GM18526 (cell line): Measurements from ENCODE around the gene IL2RG.

Experiments used
- POLR2A ChIP-seq: IDR thresholded peaks from 3 replicates; pipeline ENCODE4 v1.6.1; 2011; ENCODE audit not compliant: insufficient read length; ENCODE audit errors: extremely low read depth

The IL2RG gene

GRCh38 chrX:71098951-71099506 lies 12.3 kb downstream of the IL2RG start:
- no peak for TF ChIP-seq POLR2A

DNA sequence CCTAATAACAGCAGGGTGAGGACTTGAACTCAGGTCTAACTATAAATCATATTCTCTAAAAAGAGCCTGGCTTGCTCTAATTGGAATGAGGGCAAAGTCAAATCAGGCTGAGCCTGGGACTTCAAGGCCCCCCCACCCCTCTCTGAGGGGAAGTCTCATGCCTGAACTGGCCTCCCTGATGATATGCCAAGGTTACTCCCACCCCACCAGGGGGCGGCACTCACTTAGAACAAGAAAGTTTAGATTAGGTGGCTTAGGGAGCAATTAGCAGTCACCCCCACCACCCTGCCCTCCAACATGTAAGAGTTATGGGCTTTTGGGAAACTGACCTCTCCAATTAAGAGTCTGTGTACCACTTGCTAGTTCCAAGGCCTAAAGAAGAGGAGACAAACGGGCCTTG lies 13.1 kb downstream of the IL2RG start:
- TF ChIP-seq POLR2A: no peak

DNA sequence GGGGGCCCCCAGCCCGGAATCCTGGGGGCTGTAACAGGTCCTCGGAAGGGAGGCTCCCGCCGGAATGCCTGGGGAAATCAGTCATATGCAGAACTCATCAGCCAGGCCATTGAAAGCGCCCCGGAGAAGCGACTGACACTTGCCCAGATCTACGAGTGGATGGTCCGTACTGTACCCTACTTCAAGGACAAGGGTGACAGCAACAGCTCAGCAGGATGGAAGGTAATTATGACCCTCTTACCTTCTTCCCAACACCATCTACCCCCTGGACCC lies 14.7 kb downstream of the IL2RG start:
- TF ChIP-seq POLR2A: no peak

DNA sequence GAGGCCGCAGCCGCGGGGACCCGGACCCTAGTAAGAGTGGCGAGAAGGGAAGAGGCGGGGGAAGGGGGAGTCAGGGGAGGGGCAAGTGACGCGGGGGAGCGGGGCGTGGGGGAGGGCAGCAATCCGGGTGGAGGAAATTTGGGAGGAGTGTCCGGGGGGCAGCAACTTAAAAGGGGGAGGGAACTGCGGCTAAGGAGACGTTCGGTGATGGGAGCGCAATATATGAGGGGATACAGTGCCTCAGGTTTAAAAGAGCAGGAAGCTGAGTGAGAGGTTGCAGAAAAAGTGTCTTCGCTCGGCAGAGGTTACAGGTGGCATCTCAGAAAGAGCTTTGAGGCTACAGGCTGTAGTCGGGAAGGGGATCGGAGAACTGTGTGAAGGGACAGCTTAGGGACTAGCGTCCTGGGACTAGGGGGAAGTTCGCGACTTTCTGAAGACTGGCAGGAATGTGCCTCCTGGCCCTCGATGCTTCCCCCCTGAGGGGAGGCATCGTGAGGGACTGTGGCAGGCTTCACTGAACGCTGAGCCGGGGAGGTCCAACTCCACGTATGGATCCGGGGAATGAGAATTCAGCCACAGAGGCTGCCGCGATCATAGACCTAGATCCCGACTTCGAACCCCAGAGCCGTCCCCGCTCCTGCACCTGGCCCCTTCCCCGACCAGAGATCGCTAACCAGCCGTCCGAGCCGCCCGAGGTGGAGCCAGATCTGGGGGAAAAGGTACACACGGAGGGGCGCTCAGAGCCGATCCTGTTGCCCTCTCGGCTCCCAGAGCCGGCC lies 15.2 kb downstream of the IL2RG start:
- TF ChIP-seq POLR2A: no peak

GRCh38 chrX:71095555-71095980 lies 15.8 kb downstream of the IL2RG start, which contains the start of gene FOXO4:
TSS of gene FOXO4 (plus strand) at chrX:71095851. CDS start at chrX:71096529, 678 bp downstream.
- peak; percentile 34 for TF ChIP-seq POLR2A

- no peak for TF ChIP-seq POLR2A
Measured at GRCh38 chrX:71095033-71095432, 16.3 kb downstream of the IL2RG start.

GRCh38 chrX:71091263-71091662 lies 20.1 kb downstream of the IL2RG start:
- no peak for TF ChIP-seq POLR2A

GRCh38 chrX:71085900-71086299 lies 25.5 kb downstream of the IL2RG start:
- no peak for TF ChIP-seq POLR2A

GRCh38 chrX:71082822-71083221 lies 28.6 kb downstream of the IL2RG start:
- no peak for TF ChIP-seq POLR2A

DNA sequence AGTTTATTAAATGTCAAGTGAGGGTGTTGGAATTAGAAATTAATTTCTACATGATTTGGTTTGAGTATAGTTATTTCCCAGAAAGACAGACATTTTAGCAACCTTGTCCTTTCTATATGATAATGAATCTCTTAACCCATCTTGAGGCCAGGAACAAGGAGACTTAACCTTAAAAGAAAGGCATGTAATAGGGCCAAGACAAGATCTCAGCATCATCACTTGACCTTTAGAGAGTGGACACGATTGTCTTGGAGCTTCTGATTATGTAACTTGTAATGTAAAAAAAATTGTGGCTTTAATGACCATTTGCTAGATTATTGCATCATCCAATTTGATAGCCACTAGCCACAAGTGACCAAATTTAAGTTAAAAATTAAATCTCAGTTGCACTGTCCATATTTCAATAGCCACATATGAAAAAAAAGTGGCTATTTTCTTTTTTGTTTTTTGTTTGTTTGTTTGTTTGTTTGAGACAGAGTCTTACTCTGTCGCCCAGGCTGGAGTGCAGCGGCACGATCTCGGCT lies 29.2 kb downstream of the IL2RG start:
- TF ChIP-seq POLR2A: no peak

DNA sequence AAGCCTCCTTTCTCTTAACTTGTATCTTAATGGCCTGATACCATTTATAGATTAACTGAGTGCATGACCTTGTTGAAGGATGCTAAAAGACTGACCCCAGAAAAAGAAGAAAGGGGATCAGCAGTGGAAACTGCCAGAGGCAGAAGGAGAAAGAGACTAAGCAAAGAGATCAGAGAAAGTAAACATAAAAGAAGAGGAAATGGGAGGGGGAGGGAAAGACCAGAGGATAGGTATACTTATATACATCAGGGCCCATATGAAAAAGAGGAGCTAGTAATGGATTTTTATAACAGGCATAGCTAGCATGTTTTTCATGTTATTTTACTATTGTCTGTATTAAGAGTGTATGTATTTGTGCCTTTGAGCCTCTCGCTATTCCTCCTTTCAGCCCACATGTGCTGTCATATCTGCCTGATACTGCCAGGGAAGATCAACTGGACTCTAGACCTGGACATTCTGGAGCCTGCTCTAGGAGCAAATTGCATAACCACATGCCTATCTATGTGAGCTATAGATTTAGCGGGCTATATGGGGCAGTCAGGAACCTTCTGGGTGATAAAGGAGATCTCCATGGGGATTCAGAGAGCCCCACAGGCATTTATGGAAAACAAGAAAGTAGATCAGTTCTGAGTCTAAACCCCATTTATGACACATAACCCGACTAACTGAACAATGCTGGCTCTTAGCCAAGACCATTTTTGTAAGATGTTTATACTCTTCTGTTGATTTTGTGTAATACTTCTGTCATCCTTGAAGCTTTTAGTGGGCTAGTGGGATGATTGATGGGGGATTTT lies 29.9 kb downstream of the IL2RG start:
- TF ChIP-seq POLR2A: no peak

GRCh38 chrX:71070531-71070930 lies 40.8 kb downstream of the IL2RG start:
- no peak for TF ChIP-seq POLR2A

DNA sequence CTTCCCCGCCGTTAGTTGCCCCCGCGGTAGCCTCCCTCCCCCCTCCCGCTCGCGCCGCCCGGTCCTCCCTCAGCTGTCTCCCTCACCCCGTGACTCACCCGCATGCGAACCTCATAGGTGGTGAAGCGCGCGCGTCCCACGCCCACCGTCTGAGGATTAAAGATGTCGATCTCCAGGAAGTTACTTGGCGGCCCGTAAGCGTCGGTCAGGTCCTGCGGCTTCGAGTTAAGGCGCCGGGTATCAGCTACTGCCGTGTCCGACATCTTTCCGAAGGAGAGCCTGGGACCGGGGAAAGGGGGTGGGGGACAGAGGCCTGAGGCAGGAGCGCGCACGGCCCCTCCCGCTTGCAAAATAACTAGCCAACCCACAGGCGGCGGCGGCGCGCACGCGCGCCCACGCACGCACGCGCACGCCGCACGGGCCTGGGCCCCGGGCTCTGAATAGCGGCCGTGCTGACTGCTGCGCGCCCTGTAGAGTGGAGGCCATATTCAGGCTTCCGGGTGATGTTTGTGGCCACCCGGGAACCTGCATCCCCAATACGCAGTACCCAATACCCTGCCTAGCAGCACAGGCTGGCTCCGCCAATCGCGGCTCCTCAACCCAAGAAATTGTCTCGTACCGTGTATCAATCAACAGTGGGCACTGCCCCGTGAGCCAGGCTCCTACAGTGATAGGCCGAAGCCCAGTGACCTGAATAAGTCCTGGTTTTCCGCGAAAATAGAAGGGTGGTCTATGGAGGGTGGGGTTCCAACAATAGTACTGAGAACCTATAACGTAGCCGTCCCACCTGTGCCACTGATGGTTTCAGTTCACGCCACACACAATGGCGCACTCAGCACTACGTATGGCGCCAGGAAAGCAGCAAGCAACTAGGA lies 43.1 kb downstream of the IL2RG start, which contains the start of gene SNX12:
Gene SNX12 (minus strand): TSS at position 291 of the 875 bp plus-strand sequence. CDS start 28 bp downstream, at position 263.
- TF ChIP-seq POLR2A: peak; percentile 59

DNA sequence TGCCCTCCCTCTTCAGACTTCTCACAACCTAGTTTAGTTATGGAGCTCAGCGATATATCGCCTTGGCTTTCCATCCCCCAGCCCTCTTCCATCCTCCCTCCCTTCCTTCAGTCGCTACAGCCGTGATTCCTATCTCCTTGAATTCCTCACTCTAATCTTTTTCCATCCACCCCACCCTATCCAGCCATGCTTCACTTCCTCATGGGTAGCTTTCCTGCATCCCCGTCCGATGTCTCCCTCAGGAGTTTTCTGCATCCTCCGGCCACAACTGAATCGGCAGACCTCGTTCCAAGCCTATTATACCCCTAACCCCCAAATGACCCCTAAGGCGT lies 43.7 kb downstream of the IL2RG start:
- TF ChIP-seq POLR2A: no peak

GRCh38 chrX:71067089-71067488 lies 44.3 kb downstream of the IL2RG start:
- no peak for TF ChIP-seq POLR2A
